CD4-positive, alpha-beta T cell treated with Interleukin-6 for 4 hours (primary cell): ENCODE results near the gene RNF44.
"Not testable (repeated sequence)": the region's sequence is repeated elsewhere in the genome, so short reads cannot be mapped to it uniquely, and the experiment has no call there.

Experiments used
- DNase-seq: peaks from one replicate; pipeline ENCODE4 v3.0.0-alpha.2; 2020; ENCODE audit warnings: mixed read lengths

RNF44 gene

GRCh38 chr5:176515396-176515795 lies 21.8 kb downstream of the RNF44 start:
- no peak for DNase-seq

- DNase-seq = no peak
Measured at GRCh38 chr5:176514244-176514950, 22.8 kb downstream of the RNF44 start.

GRCh38 chr5:176513788-176514187 lies 23.4 kb downstream of the RNF44 start:
- DNase-seq = no peak

- DNase-seq = no peak
Measured at GRCh38 chr5:176508603-176509002, 28.6 kb downstream of the RNF44 start.

GRCh38 chr5:176507911-176508310 lies 29.3 kb downstream of the RNF44 start:
- no peak for DNase-seq

GRCh38 chr5:176503496-176503895 lies 33.7 kb downstream of the RNF44 start:
- no peak for DNase-seq

- DNase-seq = no peak
Measured at GRCh38 chr5:176501333-176501732, 35.9 kb downstream of the RNF44 start.

GRCh38 chr5:176500511-176500910 lies 36.7 kb downstream of the RNF44 start:
- no peak for DNase-seq

GRCh38 chr5:176499273-176499672 lies 37.9 kb downstream of the RNF44 start:
- DNase-seq = no peak

- DNase-seq = no peak
Measured at GRCh38 chr5:176497852-176498251, 39.4 kb downstream of the RNF44 start.

- no peak for DNase-seq
Measured at GRCh38 chr5:176492431-176492830, 44.8 kb downstream of the RNF44 start.

GRCh38 chr5:176491901-176492300 lies 45.3 kb downstream of the RNF44 start:
- DNase-seq = no peak

- no peak for DNase-seq
Measured at GRCh38 chr5:176491101-176491502, 46.1 kb downstream of the RNF44 start.

GRCh38 chr5:176490301-176490700 lies 46.9 kb downstream of the RNF44 start:
- DNase-seq = no peak

GRCh38 chr5:176489077-176489476 lies 48.1 kb downstream of the RNF44 start:
- no peak for DNase-seq

- not testable (repeated sequence) for DNase-seq
Measured at GRCh38 chr5:176487160-176487559, 50.0 kb downstream of the RNF44 start.

- DNase-seq = no peak
Measured at GRCh38 chr5:176486189-176486757, 50.9 kb downstream of the RNF44 start.

- no peak for DNase-seq
Measured at GRCh38 chr5:176485176-176485575, 52.0 kb downstream of the RNF44 start.

GRCh38 chr5:176481711-176482110 lies 55.5 kb downstream of the RNF44 start:
- DNase-seq = no peak
